SH-SY5Y (cell line): ENCODE results near the gene BIRC2.

Source experiments
- GATA2 ChIP-seq: IDR thresholded peaks from 2 replicates; pipeline ENCODE4 v1.6.1; 2011; ENCODE audit warnings: mild to moderate bottlenecking, low read depth, low read length
- GATA3 ChIP-seq: IDR thresholded peaks from 2 replicates; pipeline ENCODE4 v1.6.1; 2011; ENCODE audit warnings: low read depth, mild to moderate bottlenecking, low read length, moderate library complexity

GRCh38 chr11:102346456-102346747 lies 612 bp upstream of the BIRC2 start:
- TF ChIP-seq GATA3 (no peak), GATA2 (no peak)
